Skeletal muscle satellite cell (primary cell): Measurements from ENCODE around the gene RPEL1.

Source experiments
- H3K27me3 ChIP-seq: 2 replicates; pipeline ENCODE4 v1.7.0; 2013; ENCODE audit warnings: low read length; ENCODE audit not compliant: control insufficient read depth, insufficient read depth
- H3K36me3 ChIP-seq: 2 replicates; pipeline ENCODE4 v1.7.0; 2013; ENCODE audit warnings: mild to moderate bottlenecking, control low read depth, low read length; ENCODE audit not compliant: insufficient read depth
- H3K4me1 ChIP-seq: 2 replicates; pipeline ENCODE4 v1.7.0; 2013; ENCODE audit warnings: low read length; ENCODE audit not compliant: control insufficient read depth, insufficient read depth
- H3K4me2 ChIP-seq: 2 replicates; pipeline ENCODE4 v1.7.0; 2013; ENCODE audit warnings: mild to moderate bottlenecking, low read length
- H3K4me3 ChIP-seq: 2 replicates; pipeline ENCODE4 v1.7.0; 2013; ENCODE audit warnings: low read length
- H3K9ac ChIP-seq: 2 replicates; pipeline ENCODE4 v1.7.0; 2013; ENCODE audit warnings: mild to moderate bottlenecking, low read depth, low read length, moderate library complexity
- H3K9me3 ChIP-seq: replicated peaks from 2 replicates; pipeline ENCODE4 v1.7.0; 2013; ENCODE audit warnings: mild to moderate bottlenecking, control low read depth, low read length

The RPEL1 gene

GRCh38 chr10:103265717-103266329 is 20.1 kb downstream of the RPEL1 start:
- peaks cover 40% of the 10 kb centered on the region for H3K27me3 ChIP-seq
- H3K9ac ChIP-seq, result no peak overlapping the region
- no peaks in the 10 kb centered on the region for H3K4me1 ChIP-seq
- no peaks in the 10 kb centered on the region for H3K36me3 ChIP-seq
- H3K4me2 ChIP-seq, result no peak overlapping the region
- no peak overlapping the region for H3K4me3 ChIP-seq
- H3K9me3 ChIP-seq, result no peaks in the 10 kb centered on the region

- Histone ChIP-seq H3K27me3 (peaks cover 30% of the 10 kb centered on the region), H3K4me3 (no peak overlapping the region), H3K9ac (no peak overlapping the region), H3K9me3 (no peaks in the 10 kb centered on the region), H3K36me3 (no peaks in the 10 kb centered on the region), H3K4me1 (peaks cover 24% of the 10 kb centered on the region), H3K4me2 (peak overlapping the region; percentile 22)
These were observed 27.4 kb downstream of the RPEL1 start for GRCh38 chr10:103273041-103273441.

- peaks cover 24% of the 10 kb centered on the region for H3K4me1 ChIP-seq
These were observed 30.7 kb downstream of the RPEL1 start for GRCh38 chr10:103276251-103276895.

GRCh38 chr10:103276896-103277712 is 31.4 kb downstream of the RPEL1 start, which contains the start of gene INA:
Gene INA, plus strand, starts transcription at chr10:103277138. Its CDS starts 74 bp downstream, at chr10:103277212.
- no peaks in the 10 kb centered on the region for H3K9me3 ChIP-seq
- H3K4me3 ChIP-seq, result peak within 1 kb of the TSS; percentile 58
- peaks cover 24% of the 10 kb centered on the region for H3K4me1 ChIP-seq
- H3K36me3 ChIP-seq, result no peaks in the 10 kb centered on the region
- peak within 1 kb of the TSS; percentile 81 for H3K4me2 ChIP-seq
- H3K9ac ChIP-seq, result no peak within 1 kb of the TSS
- H3K27me3 ChIP-seq, result peaks cover 64% of the 10 kb centered on the region

More at GRCh38 chr10:103276251-103276895, 30.7 kb downstream of the RPEL1 start:
- Histone ChIP-seq H3K9ac (no peak overlapping the region), H3K27me3 (peaks cover 57% of the 10 kb centered on the region), H3K4me3 (no peak overlapping the region), H3K36me3 (no peaks in the 10 kb centered on the region), H3K4me2 (peak overlapping the region; percentile 81), H3K9me3 (no peaks in the 10 kb centered on the region)

DNA sequence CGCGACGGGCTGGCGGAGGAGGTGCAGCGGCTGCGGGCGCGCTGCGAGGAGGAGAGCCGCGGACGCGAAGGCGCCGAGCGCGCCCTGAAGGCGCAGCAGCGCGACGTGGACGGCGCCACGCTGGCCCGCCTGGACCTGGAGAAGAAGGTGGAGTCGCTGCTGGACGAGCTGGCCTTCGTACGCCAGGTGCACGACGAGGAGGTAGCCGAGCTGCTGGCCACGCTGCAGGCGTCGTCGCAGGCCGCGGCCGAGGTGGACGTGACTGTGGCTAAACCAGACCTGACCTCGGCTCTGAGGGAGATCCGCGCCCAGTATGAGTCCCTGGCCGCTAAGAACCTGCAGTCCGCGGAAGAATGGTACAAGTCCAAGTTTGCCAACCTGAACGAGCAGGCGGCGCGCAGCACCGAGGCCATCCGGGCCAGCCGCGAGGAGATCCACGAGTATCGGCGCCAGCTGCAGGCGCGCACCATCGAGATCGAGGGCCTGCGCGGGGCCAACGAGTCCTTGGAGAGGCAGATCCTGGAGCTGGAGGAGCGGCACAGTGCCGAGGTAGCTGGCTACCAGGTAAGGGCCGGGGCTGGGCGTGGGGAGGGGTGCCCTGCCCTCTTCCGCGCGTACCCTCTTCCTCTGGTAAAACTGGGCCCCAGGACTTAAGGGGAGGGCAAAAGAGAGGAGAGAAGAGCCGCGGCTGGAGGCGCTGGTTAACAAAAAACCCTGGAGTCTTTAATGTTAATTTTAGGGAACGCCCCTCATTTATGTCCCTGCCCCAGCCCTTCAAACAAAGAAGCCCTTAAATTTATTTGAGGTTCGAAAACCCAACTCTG is 32.2 kb downstream of the RPEL1 start:
- Histone ChIP-seq H3K4me2 (peak overlapping the region; percentile 81), H3K9me3 (no peaks in the 10 kb centered on the region), H3K4me3 (peak overlapping the region; percentile 58), H3K27me3 (peaks cover 72% of the 10 kb centered on the region), H3K4me1 (peaks cover 24% of the 10 kb centered on the region), H3K36me3 (no peaks in the 10 kb centered on the region), H3K9ac (no peak overlapping the region)

DNA sequence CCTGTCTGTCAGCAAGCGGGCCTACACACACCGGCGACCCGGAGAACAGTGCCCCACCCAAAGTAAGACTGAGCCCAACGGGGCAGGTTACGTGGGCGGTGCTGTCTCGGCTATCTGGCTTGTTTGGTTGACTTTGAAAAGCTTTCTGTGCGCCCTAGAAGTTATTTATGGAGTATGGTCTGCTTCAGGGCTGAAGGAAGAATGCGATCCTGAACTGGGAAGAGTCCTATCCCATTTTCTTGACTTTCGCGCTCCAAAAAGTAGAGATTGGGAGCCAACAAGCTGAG is 32.8 kb downstream of the RPEL1 start:
- Histone ChIP-seq H3K27me3 (peaks cover 75% of the 10 kb centered on the region), H3K9ac (no peak overlapping the region), H3K4me3 (no peak overlapping the region), H3K36me3 (no peaks in the 10 kb centered on the region), H3K4me2 (no peak overlapping the region), H3K9me3 (no peaks in the 10 kb centered on the region), H3K4me1 (peaks cover 19% of the 10 kb centered on the region)

GRCh38 chr10:103278862-103279298 is 33.2 kb downstream of the RPEL1 start:
- H3K36me3 ChIP-seq, result no peaks in the 10 kb centered on the region
- H3K27me3 ChIP-seq, result peaks cover 75% of the 10 kb centered on the region
- H3K4me2 ChIP-seq, result no peak overlapping the region
- peaks cover 15% of the 10 kb centered on the region for H3K4me1 ChIP-seq
- H3K9me3 ChIP-seq, result no peaks in the 10 kb centered on the region
- no peak overlapping the region for H3K4me3 ChIP-seq
- no peak overlapping the region for H3K9ac ChIP-seq

DNA sequence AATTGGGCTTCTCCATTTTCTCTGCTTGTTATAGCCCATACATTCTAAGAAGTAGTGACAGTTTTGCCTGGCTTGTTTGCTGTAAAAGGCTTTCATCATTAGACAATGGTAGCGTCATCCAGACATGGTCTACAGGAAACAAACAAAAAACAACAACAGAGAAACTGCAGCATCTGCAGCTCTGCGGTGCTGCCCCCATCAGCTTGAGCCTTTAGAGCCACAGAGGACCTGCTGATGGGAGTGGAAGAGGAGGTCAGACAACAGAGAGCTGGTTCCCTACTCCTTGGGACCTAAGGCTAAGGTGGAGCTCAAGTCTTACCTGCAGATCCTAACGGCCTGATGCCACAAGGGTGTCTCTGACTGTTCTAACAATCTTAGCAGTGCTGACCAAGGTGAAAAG is 34.3 kb downstream of the RPEL1 start:
- Histone ChIP-seq H3K9me3 (no peaks in the 10 kb centered on the region), H3K4me2 (no peak overlapping the region), H3K4me1 (peaks cover 12% of the 10 kb centered on the region), H3K36me3 (no peaks in the 10 kb centered on the region), H3K9ac (no peak overlapping the region), H3K4me3 (no peak overlapping the region), H3K27me3 (peaks cover 75% of the 10 kb centered on the region)

DNA sequence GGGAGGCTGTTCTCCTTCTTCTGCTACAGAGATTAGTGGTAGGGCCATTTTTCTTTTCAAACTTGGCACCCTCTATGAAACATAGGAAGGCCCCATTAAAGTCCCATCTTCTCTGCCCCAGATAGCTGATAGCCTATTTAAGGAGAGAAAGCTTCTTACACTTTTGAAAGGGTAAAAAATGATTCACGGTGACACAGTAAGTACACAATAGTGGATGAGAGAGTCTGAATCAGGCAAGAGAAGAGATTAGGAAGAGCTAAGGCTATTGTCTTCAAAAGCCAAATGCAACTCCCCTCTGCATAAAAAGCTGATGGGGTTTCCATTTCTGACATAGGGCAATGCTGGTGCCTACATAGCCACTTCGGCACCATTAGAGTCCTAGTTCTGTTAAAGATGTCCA is 34.8 kb downstream of the RPEL1 start:
- H3K4me2 ChIP-seq, result no peak overlapping the region
- H3K4me3 ChIP-seq, result no peak overlapping the region
- peaks cover 12% of the 10 kb centered on the region for H3K4me1 ChIP-seq
- no peak overlapping the region for H3K9ac ChIP-seq
- H3K36me3 ChIP-seq, result no peaks in the 10 kb centered on the region
- no peaks in the 10 kb centered on the region for H3K9me3 ChIP-seq
- H3K27me3 ChIP-seq, result peaks cover 73% of the 10 kb centered on the region

DNA sequence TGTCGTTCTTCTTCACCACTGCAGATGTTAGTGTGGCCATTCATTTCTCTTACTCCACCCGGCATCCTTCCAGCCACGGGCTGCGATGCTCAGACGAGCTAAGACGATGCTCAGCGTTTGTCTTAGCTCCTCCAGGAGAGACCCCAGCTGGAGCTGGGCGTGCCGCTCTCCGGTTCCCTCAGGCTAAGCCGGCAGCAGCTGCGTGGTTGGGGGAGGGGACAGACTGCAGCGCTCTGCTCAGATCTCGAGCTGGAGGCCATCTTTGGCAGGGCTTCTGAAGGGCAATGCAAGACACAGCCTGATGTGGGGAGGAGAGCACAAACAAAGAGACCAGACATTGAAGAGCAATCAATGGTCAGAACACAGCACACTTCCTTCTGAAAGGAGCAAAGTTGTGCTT is 36.1 kb downstream of the RPEL1 start:
- Histone ChIP-seq H3K9me3 (no peaks in the 10 kb centered on the region), H3K27me3 (peaks cover 65% of the 10 kb centered on the region), H3K36me3 (no peaks in the 10 kb centered on the region), H3K4me1 (peaks cover 11% of the 10 kb centered on the region), H3K9ac (no peak overlapping the region), H3K4me3 (no peak overlapping the region), H3K4me2 (no peak overlapping the region)

- no peaks in the 10 kb centered on the region for H3K9me3 ChIP-seq
- peaks cover 66% of the 10 kb centered on the region for H3K27me3 ChIP-seq
- H3K36me3 ChIP-seq, result no peaks in the 10 kb centered on the region
- no peak overlapping the region for H3K4me2 ChIP-seq
- H3K4me1 ChIP-seq, result no peaks in the 10 kb centered on the region
- no peak overlapping the region for H3K9ac ChIP-seq
- no peak overlapping the region for H3K4me3 ChIP-seq
These were observed 37.3 kb downstream of the RPEL1 start for GRCh38 chr10:103282961-103283360.
